Endothelial cell of umbilical vein (primary cell): ENCODE results near the gene DHX29. TPM values are rescaled to one million over a fixed set of nuclear protein-coding genes. Genes with fewer than 3 reads are reported as not detected.

Experiments used
- BruUV-seq: library from RNA; stranded (reverse); fragments of 400-500 nt; replicated peaks from 2 replicates; lab custom pipeline; 2021; lab: Mats Ljungman, UMichigan
- CTCF ChIA-PET: fragments of 300-600, 350-600 bp; sonication (Branson Sonifier 250); formaldehyde crosslinking; loops from one replicate; lab custom pipeline; 2021; ENCODE audit warnings: antibody characterized with exemption, inconsistent platforms; lab: Charles Lee
- POLR2A ChIA-PET: fragments of 300-600, 350-600 bp; sonication (Branson Sonifier 250); formaldehyde crosslinking; loops from one replicate; lab custom pipeline; 2021; ENCODE audit warnings: antibody characterized with exemption, inconsistent platforms; lab: Charles Lee
- DNase-seq: peaks from one replicate; pipeline ENCODE4 v3.0.0-alpha.2; 2011; ENCODE audit warnings: low read depth, low spot score
- FAIRE-seq: peaks from 2 replicates; lab custom pipeline; 2011; peaks lifted over from hg19 to GRCh38; lab: Jason Lieb, UNC
- H2AFZ ChIP-seq: 2 replicates; pipeline ENCODE4 v1.6.0; 2012; ENCODE audit warnings: low read depth, low read length, control low read depth, inconsistent platforms
- H3K27ac ChIP-seq: 2 replicates; pipeline ENCODE4 v1.5.1; 2011; ENCODE audit warnings: low read depth, mild to moderate bottlenecking, control low read depth, low read length, moderate library complexity; ENCODE audit not compliant: insufficient read depth
- H3K27me3 ChIP-seq, 2 experiments: 2 replicates each; pipeline versions ENCODE4 v1.6.0 to v1.6.1; 2011; ENCODE audit warnings: low read length in 2 of 2, mixed read lengths in 1 of 2; ENCODE audit not compliant: control insufficient read depth in 2 of 2, insufficient read depth in 2 of 2
- H3K36me3 ChIP-seq, 2 experiments: 2 replicates in 1 of 2; 3 replicates in 1 of 2; pipeline ENCODE4 v1.5.1; 2011; ENCODE audit warnings: low read length in 2 of 2, mild to moderate bottlenecking in 1 of 2, moderate library complexity in 1 of 2; ENCODE audit not compliant: control insufficient read depth in 2 of 2, insufficient read depth in 2 of 2; ENCODE audit errors: extremely low read depth in 1 of 2
- H3K4me1 ChIP-seq: 3 replicates; pipeline ENCODE4 v1.5.1; 2011; ENCODE audit warnings: mild to moderate bottlenecking, low read length; ENCODE audit not compliant: control insufficient read depth, insufficient read depth; ENCODE audit errors: extremely low read depth
- H3K4me2 ChIP-seq: 2 replicates; pipeline ENCODE4 v1.6.1; 2011; ENCODE audit warnings: low read length, control low read depth, mixed read lengths; ENCODE audit not compliant: insufficient read depth
- H3K4me3 ChIP-seq, 3 experiments: fragments of 200-600 bp in 1 of 3; sonication (generic), shearing (Covaris generic) in 1 of 3; replicated peaks in 1 of 3; 2 replicates each; pipeline ENCODE4 v1.5.1; 2011 to 2016; ENCODE audit warnings: control low read depth in 3 of 3, low read length in 3 of 3, mild to moderate bottlenecking in 2 of 3, inconsistent platforms in 1 of 3, low read depth in 1 of 3, moderate library complexity in 1 of 3; ENCODE audit not compliant: insufficient read depth in 1 of 3
- H3K79me2 ChIP-seq: 2 replicates; pipeline ENCODE4 v1.6.0; 2012; ENCODE audit warnings: low read length, inconsistent platforms; ENCODE audit not compliant: control insufficient read depth, insufficient read depth
- H3K9ac ChIP-seq: replicated peaks from 2 replicates; pipeline ENCODE3; 2011; ENCODE audit warnings: low read length, control low read depth; ENCODE audit not compliant: insufficient read depth; ENCODE audit errors: extremely low read depth
- H3K9me1 ChIP-seq: replicated peaks from 3 replicates; pipeline ENCODE4 v1.6.0; 2011; ENCODE audit warnings: mild to moderate bottlenecking, low read length; ENCODE audit not compliant: control insufficient read depth, insufficient read depth; ENCODE audit errors: extremely low read depth
- H3K9me3 ChIP-seq: replicated peaks from 2 replicates; pipeline ENCODE4 v1.5.1; 2012; ENCODE audit warnings: low read length, inconsistent platforms; ENCODE audit not compliant: control insufficient read depth, insufficient read depth
- H4K20me1 ChIP-seq: replicated peaks from 2 replicates; pipeline ENCODE3; 2011; ENCODE audit warnings: mild to moderate bottlenecking, low read length; ENCODE audit not compliant: control insufficient read depth, insufficient read depth; ENCODE audit errors: extremely low read depth
- EZH2 ChIP-seq: IDR thresholded peaks from 2 replicates; pipeline ENCODE4 v1.6.1; 2012; ENCODE audit warnings: borderline replicate concordance, low read depth, mild to moderate bottlenecking, moderate library complexity, low read length, inconsistent platforms; ENCODE audit not compliant: severe bottlenecking
- FOS ChIP-seq: IDR thresholded peaks from 2 replicates; pipeline ENCODE4 v1.6.1; 2011; ENCODE audit warnings: mild to moderate bottlenecking, low read length, moderate library complexity, borderline replicate concordance; ENCODE audit not compliant: insufficient read depth
- GATA2 ChIP-seq: IDR thresholded peaks from 2 replicates; pipeline ENCODE4 v1.7.0; 2011; ENCODE audit warnings: low read depth, mild to moderate bottlenecking, moderate library complexity, mixed read lengths, low read length; ENCODE audit not compliant: insufficient read length, insufficient read depth
- JUN ChIP-seq: IDR thresholded peaks from 2 replicates; pipeline ENCODE4 v1.6.1; 2011; ENCODE audit warnings: borderline replicate concordance, low read depth; ENCODE audit not compliant: insufficient read length, insufficient read depth
- POLR2A ChIP-seq: IDR thresholded peaks from 2 replicates; pipeline ENCODE4 v1.6.1; 2012; ENCODE audit warnings: low read depth, mild to moderate bottlenecking, control low read depth, low read length
- dilution Hi-C: fragments of 300-500 bp; cut with MboI; formaldehyde crosslinking; loops from one replicate; pipeline ENCODE4 v1.15.0; 2019; ENCODE audit warnings: low sequenced_read_pairs; ENCODE audit not compliant: extremely low pct_ligation_motif_present
- intact Hi-C: fragments of 100-400 bp; cut with micrococcal nuclease; formaldehyde crosslinking; loops from one replicate; pipeline ENCODE4 v1.10.0; 2022
- polyA plus RNA-seq, 4 experiments: library from polyadenylated mRNA; depleted of rRNA in 3 of 4; stranded (reverse) in 3 of 4; unstranded in 1 of 4; fragments of >200 nt; gene quantifications; 2 replicates each; pipeline versions ENCODE4 v1.2.1 to v1.2.3, GENCODE V29; 2011 to 2012; ENCODE audit warnings: missing spikeins in 1 of 4
- total RNA-seq: library from RNA; stranded (reverse); gene quantifications from 2 replicates; pipeline ENCODE4 v1.2.3, GENCODE V29; 2021
- TF ChIP-seq, protein P1 (sequence below): IDR thresholded peaks from 2 replicates; pipeline ENCODE4 v1.6.1; 2011; ENCODE audit not compliant: insufficient read depth, insufficient read length
- TF ChIP-seq, protein P2 (sequence below), 2 donors: IDR thresholded peaks; 1 replicate in 1 of 2; 2 replicates in 1 of 2; pipeline ENCODE4 v1.5.1; 2011; ENCODE audit warnings: low read length in 2 of 2, mild to moderate bottlenecking in 2 of 2, moderate library complexity in 2 of 2, control low read depth in 1 of 2, inconsistent platforms in 1 of 2, low read depth in 1 of 2; ENCODE audit not compliant: insufficient read depth in 1 of 2; ENCODE audit errors: extremely low read depth in 1 of 2

Gene DHX29
- total and polyA plus RNA-seq, 2 donors (not counting 3 experiments of a cell fraction or from before 2014, with no cell fraction given): 4.7 to 32.8 TPM

DNA sequence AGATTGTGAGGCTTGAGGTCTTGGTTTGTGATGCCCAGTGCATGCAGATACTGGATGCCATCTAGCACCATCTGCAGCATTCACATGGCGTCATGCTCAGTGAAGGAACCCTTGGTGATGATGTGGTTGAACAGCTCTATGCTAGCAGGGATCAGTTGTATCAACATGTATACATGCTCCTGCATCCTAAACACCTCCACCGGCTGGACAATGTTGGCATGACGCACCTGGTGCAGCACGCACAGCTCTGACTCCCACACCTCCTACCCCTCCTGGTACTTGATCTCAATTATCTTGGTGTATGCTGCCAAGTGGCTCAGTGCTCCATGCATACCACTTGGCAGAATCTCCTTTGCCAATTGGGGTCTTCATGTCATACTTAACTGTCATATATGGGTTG is 49.4 kb upstream of the DHX29 start:
- ChIA-PET POLR2A (no interaction called here), CTCF (no interaction called here)
- BruUV-seq: no TSS peak
- Histone ChIP-seq H3K27ac (no peak overlapping the region), H3K4me2 (no peak overlapping the region), H2AFZ (no peak overlapping the region), H3K9me3 (no peaks in the 10 kb centered on the region), H3K79me2 (no peaks in the 10 kb centered on the region), H3K4me3 (no peak overlapping the region), H3K9me1 (no peaks in the 10 kb centered on the region), H3K36me3 (peaks cover 14 to 15% of the 10 kb centered on the region in 2 experiments), H3K27me3 (no peaks in the 10 kb centered on the region), H3K4me1 (no peaks in the 10 kb centered on the region), H3K9ac (no peak overlapping the region), H4K20me1 (no peaks in the 10 kb centered on the region)
- dilution Hi-C loops (no loop called here), intact Hi-C loops (no loop called here)
- FAIRE-seq (no peak), DNase-seq (no peak)
- no peak for TF ChIP-seq FOS
- no peak for TF ChIP-seq GATA2
- TF ChIP-seq POLR2A: no peak
- TF ChIP-seq, protein P1, sequence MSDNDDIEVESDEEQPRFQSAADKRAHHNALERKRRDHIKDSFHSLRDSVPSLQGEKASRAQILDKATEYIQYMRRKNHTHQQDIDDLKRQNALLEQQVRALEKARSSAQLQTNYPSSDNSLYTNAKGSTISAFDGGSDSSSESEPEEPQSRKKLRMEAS: no peak
- TF ChIP-seq EZH2: no peak
- TF ChIP-seq, protein P2, sequence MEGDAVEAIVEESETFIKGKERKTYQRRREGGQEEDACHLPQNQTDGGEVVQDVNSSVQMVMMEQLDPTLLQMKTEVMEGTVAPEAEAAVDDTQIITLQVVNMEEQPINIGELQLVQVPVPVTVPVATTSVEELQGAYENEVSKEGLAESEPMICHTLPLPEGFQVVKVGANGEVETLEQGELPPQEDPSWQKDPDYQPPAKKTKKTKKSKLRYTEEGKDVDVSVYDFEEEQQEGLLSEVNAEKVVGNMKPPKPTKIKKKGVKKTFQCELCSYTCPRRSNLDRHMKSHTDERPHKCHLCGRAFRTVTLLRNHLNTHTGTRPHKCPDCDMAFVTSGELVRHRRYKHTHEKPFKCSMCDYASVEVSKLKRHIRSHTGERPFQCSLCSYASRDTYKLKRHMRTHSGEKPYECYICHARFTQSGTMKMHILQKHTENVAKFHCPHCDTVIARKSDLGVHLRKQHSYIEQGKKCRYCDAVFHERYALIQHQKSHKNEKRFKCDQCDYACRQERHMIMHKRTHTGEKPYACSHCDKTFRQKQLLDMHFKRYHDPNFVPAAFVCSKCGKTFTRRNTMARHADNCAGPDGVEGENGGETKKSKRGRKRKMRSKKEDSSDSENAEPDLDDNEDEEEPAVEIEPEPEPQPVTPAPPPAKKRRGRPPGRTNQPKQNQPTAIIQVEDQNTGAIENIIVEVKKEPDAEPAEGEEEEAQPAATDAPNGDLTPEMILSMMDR (IDR thresholded peaks at IDR 0.05; ENCODE audit: extremely low read depth in 1 of 2, insufficient read depth in 1 of 2, low read depth in 1 of 2, low read length in 2 of 2): no peak
- TF ChIP-seq JUN: no peak
